HG03575 (cell line): ENCODE measurements around the gene SCAI.
"Not testable (repeated sequence)": the region's sequence is repeated elsewhere in the genome, so short reads cannot be mapped to it uniquely, and the experiment has no call there.

Source experiments
- ATAC-seq: cut with Tn5 transposase; IDR thresholded peaks from one replicate; pipeline ENCODE4 v1.9.1; 2021; ENCODE audit not compliant: unreplicated experiment, insufficient number of reproducible peaks, low FRiP score; ENCODE audit errors: extremely low read depth

Gene SCAI

GRCh38 chr9:124928116-124928515, 215.2 kb downstream of the SCAI start:
- ATAC-seq: no peak

- ATAC-seq: not testable (repeated sequence)
These were observed 222.9 kb downstream of the SCAI start for GRCh38 chr9:124920394-124920793.

GRCh38 chr9:124914753-124915405, 228.4 kb downstream of the SCAI start:
- no peak for ATAC-seq

- ATAC-seq: no peak
These were observed 229.9 kb downstream of the SCAI start for GRCh38 chr9:124913378-124913777.

- no peak for ATAC-seq
These were observed 231.6 kb downstream of the SCAI start for GRCh38 chr9:124911766-124912165.

- ATAC-seq: no peak
These were observed 235.2 kb downstream of the SCAI start for GRCh38 chr9:124908098-124908497.

- no peak for ATAC-seq
These were observed 236.4 kb downstream of the SCAI start for GRCh38 chr9:124906966-124907365.

- no peak for ATAC-seq
These were observed 243.5 kb downstream of the SCAI start for GRCh38 chr9:124899845-124900244.

- ATAC-seq: no peak
These were observed 245.5 kb downstream of the SCAI start for GRCh38 chr9:124897570-124898460.

GRCh38 chr9:124894741-124895170, 248.6 kb downstream of the SCAI start:
- no peak for ATAC-seq

- ATAC-seq: no peak
These were observed 249.1 kb downstream of the SCAI start for GRCh38 chr9:124894035-124894740.
